Osteocyte (in vitro differentiated cells): ENCODE results near the gene CDV3. TPM values are rescaled to one million over a fixed set of nuclear protein-coding genes. Genes with fewer than 3 reads are reported as not detected.
A peak's percentile ranks its signal among the peaks of the same experiment; 100 is the strongest.

Source experiments
- DNase-seq: peaks from one replicate; pipeline ENCODE4 v3.0.0; 2021; ENCODE audit warnings: mixed read lengths; ENCODE audit not compliant: unreplicated experiment; ENCODE audit errors: extremely low spot score
- H3K27ac Mint-ChIP-seq: one replicate; pipeline ENCODE4 v1.8.0; 2021; ENCODE audit warnings: mild to moderate bottlenecking, mixed read lengths; ENCODE audit not compliant: unreplicated experiment
- H3K27me3 Mint-ChIP-seq: one replicate; pipeline ENCODE4 v1.8.0; 2021; ENCODE audit warnings: mixed read lengths; ENCODE audit not compliant: unreplicated experiment
- H3K36me3 Mint-ChIP-seq: one replicate; pipeline ENCODE4 v1.8.0; 2021; ENCODE audit warnings: mixed read lengths; ENCODE audit not compliant: unreplicated experiment
- H3K4me1 Mint-ChIP-seq: one replicate; pipeline ENCODE4 v1.8.0; 2021; ENCODE audit warnings: mixed read lengths; ENCODE audit not compliant: unreplicated experiment
- H3K4me3 Mint-ChIP-seq: one replicate; pipeline ENCODE4 v1.8.0; 2021; ENCODE audit warnings: mild to moderate bottlenecking, moderate library complexity, mixed read lengths; ENCODE audit not compliant: unreplicated experiment
- H3K9me3 Mint-ChIP-seq: one replicate; pipeline ENCODE4 v1.8.0; 2021; ENCODE audit warnings: mixed read lengths; ENCODE audit not compliant: unreplicated experiment
- CTCF ChIP-seq: fragments of 200-600 bp; sonication (generic); IDR thresholded peaks from 2 replicates; pipeline ENCODE4 v1.5.0; 2021; ENCODE audit warnings: antibody characterized with exemption, mild to moderate bottlenecking, moderate library complexity
- total RNA-seq: library from RNA; stranded (reverse); gene quantifications from 2 replicates; pipeline ENCODE4 v1.2.1, GENCODE V29; 2021

Gene CDV3
- total RNA-seq, 1 donor from 2014 or later, result 183 TPM

- peaks cover 58% of the 10 kb centered on the region for H3K4me1 Mint-ChIP-seq
- no peak for TF ChIP-seq CTCF
- DNase-seq, result no peak
Observed at GRCh38 chr3:133568294-133569014, 5.0 kb upstream of the CDV3 start.

GRCh38 chr3:133570139-133570936 is 3.1 kb upstream of the CDV3 start:
- H3K9me3 Mint-ChIP-seq, result no peaks in the 10 kb centered on the region
- H3K36me3 Mint-ChIP-seq, result peaks cover 2% of the 10 kb centered on the region
- no peak overlapping the region for H3K4me3 Mint-ChIP-seq
- no peaks in the 10 kb centered on the region for H3K27me3 Mint-ChIP-seq
- no peak for DNase-seq
- no peak for TF ChIP-seq CTCF
- H3K4me1 Mint-ChIP-seq, result peaks cover 53% of the 10 kb centered on the region
- peak overlapping the region; percentile 93 for H3K27ac Mint-ChIP-seq

More at GRCh38 chr3:133568294-133569014, 5.0 kb upstream of the CDV3 start:
- H3K9me3 Mint-ChIP-seq, result no peaks in the 10 kb centered on the region
- no peaks in the 10 kb centered on the region for H3K36me3 Mint-ChIP-seq
- no peak overlapping the region for H3K4me3 Mint-ChIP-seq
- no peaks in the 10 kb centered on the region for H3K27me3 Mint-ChIP-seq
- H3K27ac Mint-ChIP-seq, result peak overlapping the region; percentile 93

- no peak for DNase-seq
- no peak for TF ChIP-seq CTCF
- Mint-ChIP-seq H3K27me3 (no peaks in the 10 kb centered on the region), H3K4me1 (peaks cover 59% of the 10 kb centered on the region), H3K4me3 (no peak overlapping the region), H3K27ac (peak overlapping the region; percentile 93), H3K36me3 (peaks cover 7% of the 10 kb centered on the region), H3K9me3 (no peaks in the 10 kb centered on the region)
Observed at GRCh38 chr3:133570937-133571320, 2.6 kb upstream of the CDV3 start.

GRCh38 chr3:133572158-133573053 is 1.1 kb upstream of the CDV3 start:
- Mint-ChIP-seq H3K36me3 (peaks cover 17% of the 10 kb centered on the region), H3K4me3 (peak overlapping the region; percentile 68), H3K4me1 (peaks cover 72% of the 10 kb centered on the region), H3K27me3 (no peaks in the 10 kb centered on the region), H3K9me3 (no peaks in the 10 kb centered on the region), H3K27ac (peak overlapping the region; percentile 97)
- DNase-seq, result no peak
- no peak for TF ChIP-seq CTCF
